H1 (cell line): Measurements from ENCODE around the gene CELF2. TPM values are rescaled to one million over a fixed set of nuclear protein-coding genes. Genes with fewer than 3 reads are reported as not detected.

ENCODE experiments used
- CBX8 ChIP-seq: fragments of 300-800, 300-1000 bp; sonication (generic); IDR thresholded peaks from 2 replicates; pipeline ENCODE4 v1.7.1; 2016; ENCODE audit warnings: low read depth, low read length, borderline replicate concordance
- CHD1 ChIP-seq: IDR thresholded peaks from 2 replicates; pipeline ENCODE4 v1.6.1; 2012; ENCODE audit warnings: low read depth, low read length, improper control_type of control experiment
- KDM4A ChIP-seq: IDR thresholded peaks from one replicate; pipeline ENCODE4 v1.7.1; 2012; ENCODE audit warnings: low read depth, mild to moderate bottlenecking, moderate library complexity, low read length, inconsistent platforms; ENCODE audit not compliant: severe bottlenecking
- MAFK ChIP-seq: IDR thresholded peaks from 2 replicates; pipeline ENCODE4 v1.6.1; 2012; ENCODE audit warnings: low read depth, mild to moderate bottlenecking, improper control_type of control experiment, low read length
- MAX ChIP-seq: IDR thresholded peaks from 2 replicates; pipeline ENCODE4 v1.6.1; 2012; ENCODE audit warnings: inconsistent platforms
- USF2 ChIP-seq: IDR thresholded peaks from 2 replicates; pipeline ENCODE4 v1.6.1; 2011; ENCODE audit warnings: low read length, improper control_type of control experiment
- polyA plus RNA-seq, 7 experiments: library from polyadenylated mRNA; depleted of rRNA in 3 of 7; stranded (reverse) in 5 of 7; unstranded in 2 of 7; fragments of >200 nt in 5 of 7; fragments of 200-250 nt in 2 of 7; gene quantifications; 1 replicate in 5 of 7; 2 replicates in 1 of 7; 4 replicates in 1 of 7; pipeline versions ENCODE4 v1.2.1 to v1.2.3, GENCODE V29; 2011 to 2013; ENCODE audit warnings: missing spikeins in 2 of 7, mixed read lengths in 2 of 7
- total RNA-seq: library from RNA; stranded (reverse); fragmentation: NEBNext Ultra II Directional; extraction: Animal tissue kit (Norgen Biotek cat#: 25700); gene quantifications from 2 replicates; pipeline ENCODE4 v1.2.1, GENCODE V29; 2021

Gene CELF2
- total and polyA plus RNA-seq, 2 of the 8 experiments (the other 6 are each of a cell fraction or from before 2014, with no cell fraction given) = 18.3 to 22.7 TPM

DNA sequence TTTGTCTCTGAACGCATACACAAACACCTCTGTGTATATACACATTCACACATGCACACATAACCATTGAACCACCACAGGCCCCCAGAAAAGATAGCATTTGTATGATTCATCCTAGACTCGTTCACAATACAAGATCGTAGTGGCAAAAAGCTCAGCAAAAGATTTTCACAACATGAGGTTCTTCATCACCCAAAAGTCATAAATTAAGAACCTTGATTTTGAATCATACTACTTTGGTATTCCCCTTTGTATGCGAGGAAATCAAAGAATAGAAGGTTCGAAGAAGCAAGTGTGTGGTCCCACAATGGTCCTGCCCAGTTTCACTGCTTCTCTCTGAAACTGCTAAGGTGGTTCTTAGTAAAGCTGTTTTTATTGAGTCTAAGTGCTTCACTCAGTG lies 200.7 kb downstream of the CELF2 start (continued):
- TF ChIP-seq MAFK = no peak
- no peak for TF ChIP-seq CHD1
- TF ChIP-seq MAX = no peak
- TF ChIP-seq CBX8 = no peak
- no peak for TF ChIP-seq USF2
- no peak for TF ChIP-seq KDM4A
